GM19023 (cell line): ENCODE results near the gene MMP8.

Experiments
- ATAC-seq: cut with Tn5 transposase; IDR thresholded peaks from one replicate; pipeline ENCODE4 v1.9.1; 2021; ENCODE audit warnings: mild to moderate bottlenecking, moderate library complexity; ENCODE audit not compliant: unreplicated experiment

The MMP8 gene

GRCh38 chr11:102727890-102728289, 3.1 kb upstream of the MMP8 start:
- ATAC-seq: no peak

GRCh38 chr11:102722821-102723220, 1.9 kb downstream of the MMP8 start:
- no peak for ATAC-seq

- no peak for ATAC-seq
Observed at GRCh38 chr11:102719620-102720277, 5.0 kb downstream of the MMP8 start.

GRCh38 chr11:102717280-102717679, 7.5 kb downstream of the MMP8 start:
- no peak for ATAC-seq

GRCh38 chr11:102716527-102716926, 8.2 kb downstream of the MMP8 start:
- no peak for ATAC-seq

GRCh38 chr11:102712137-102712536, 12.6 kb downstream of the MMP8 start:
- ATAC-seq: no peak

- ATAC-seq: no peak
Observed at GRCh38 chr11:102709201-102709945, 15.4 kb downstream of the MMP8 start.

GRCh38 chr11:102708654-102709053, 16.1 kb downstream of the MMP8 start:
- ATAC-seq: no peak

GRCh38 chr11:102705626-102706025, 19.1 kb downstream of the MMP8 start, which contains the start of gene MMP27:
MMP27 (minus strand) TSS chr11:102705769; CDS start chr11:102705714, 55 bp downstream.
- ATAC-seq: no peak

GRCh38 chr11:102704841-102705240, 19.9 kb downstream of the MMP8 start:
- no peak for ATAC-seq

GRCh38 chr11:102703826-102704493, 20.8 kb downstream of the MMP8 start:
- ATAC-seq: no peak

- no peak for ATAC-seq
Observed at GRCh38 chr11:102695201-102695600, 29.6 kb downstream of the MMP8 start.

- no peak for ATAC-seq
Observed at GRCh38 chr11:102685754-102686153, 39.0 kb downstream of the MMP8 start.

- no peak for ATAC-seq
Observed at GRCh38 chr11:102685338-102685737, 39.4 kb downstream of the MMP8 start.

- ATAC-seq: no peak
Observed at GRCh38 chr11:102683277-102683676, 41.5 kb downstream of the MMP8 start.

- no peak for ATAC-seq
Observed at GRCh38 chr11:102680945-102681344, 43.8 kb downstream of the MMP8 start.

GRCh38 chr11:102678022-102678421, 46.7 kb downstream of the MMP8 start:
- no peak for ATAC-seq

- ATAC-seq: no peak
Observed at GRCh38 chr11:102676084-102676483, 48.7 kb downstream of the MMP8 start.

GRCh38 chr11:102669664-102670063, 55.1 kb downstream of the MMP8 start:
- no peak for ATAC-seq

- no peak for ATAC-seq
Observed at GRCh38 chr11:102666331-102666957, 58.3 kb downstream of the MMP8 start.

- ATAC-seq: no peak
Observed at GRCh38 chr11:102664001-102664752, 60.6 kb downstream of the MMP8 start.
